GM21528 (cell line): ENCODE data around the gene SPOCK1.
"Not testable (repeated sequence)": the region's sequence is repeated elsewhere in the genome, so short reads cannot be mapped to it uniquely, and the experiment has no call there.

Experiments
- ATAC-seq: cut with Tn5 transposase; IDR thresholded peaks from one replicate; pipeline ENCODE4 v1.9.1; 2021; ENCODE audit warnings: mild to moderate bottlenecking, moderate library complexity; ENCODE audit not compliant: unreplicated experiment, low FRiP score

SPOCK1 gene

GRCh38 chr5:137004279-137004678 lies 494.8 kb downstream of the SPOCK1 start:
- no peak for ATAC-seq

GRCh38 chr5:137001026-137001569 lies 498.0 kb downstream of the SPOCK1 start:
- no peak for ATAC-seq

GRCh38 chr5:136999787-137000186 lies 499.3 kb downstream of the SPOCK1 start:
- ATAC-seq = no peak

GRCh38 chr5:136998854-136999357 lies 500.2 kb downstream of the SPOCK1 start:
- ATAC-seq = no peak

- no peak for ATAC-seq
Measured at GRCh38 chr5:136994154-136994553, 505.0 kb downstream of the SPOCK1 start.

GRCh38 chr5:136992796-136993489 lies 506.2 kb downstream of the SPOCK1 start:
- ATAC-seq = no peak

- ATAC-seq = no peak
Measured at GRCh38 chr5:136985785-136986475, 513.2 kb downstream of the SPOCK1 start.

- no peak for ATAC-seq
Measured at GRCh38 chr5:136984772-136985446, 514.2 kb downstream of the SPOCK1 start.

GRCh38 chr5:136981936-136982335 lies 517.2 kb downstream of the SPOCK1 start:
- ATAC-seq = no peak

- ATAC-seq = no peak
Measured at GRCh38 chr5:136979131-136979530, 520.0 kb downstream of the SPOCK1 start.

GRCh38 chr5:136963504-136963903 lies 535.6 kb downstream of the SPOCK1 start:
- ATAC-seq = no peak

GRCh38 chr5:136957428-136957827 lies 541.7 kb downstream of the SPOCK1 start:
- ATAC-seq = no peak

GRCh38 chr5:136954142-136954541 lies 545.0 kb downstream of the SPOCK1 start:
- not testable (repeated sequence) for ATAC-seq

GRCh38 chr5:136953346-136954069 lies 545.6 kb downstream of the SPOCK1 start:
- not testable (repeated sequence) for ATAC-seq

GRCh38 chr5:136927571-136927970 lies 571.6 kb downstream of the SPOCK1 start:
- ATAC-seq = no peak

GRCh38 chr5:136926073-136926472 lies 573.1 kb downstream of the SPOCK1 start:
- no peak for ATAC-seq
